H1 (cell line): ENCODE results near the gene TMEM107. TPM values are rescaled to one million over a fixed set of nuclear protein-coding genes. Genes with fewer than 3 reads are reported as not detected.

Experiments
- CTCF ChIA-PET: fragments of 300-600 bp; sonication (Branson Sonifier 250); formaldehyde crosslinking; loops from one replicate; lab custom pipeline; 2021; ENCODE audit not compliant: partially characterized antibody; lab: Charles Lee
- POLR2A ChIA-PET: fragments of 300-600 bp; sonication (Branson Sonifier 250); formaldehyde crosslinking; loops from one replicate; lab custom pipeline; 2021; ENCODE audit warnings: inconsistent platforms; ENCODE audit not compliant: partially characterized antibody; lab: Charles Lee
- DNase-seq, 2 experiments: peaks; one replicate each; pipeline versions ENCODE4 v3.0.0 to v3.0.0-alpha.2; 2010 to 2022; ENCODE audit warnings: low spot score in 2 of 2, low read depth in 1 of 2, mixed read lengths in 1 of 2
- FAIRE-seq: peaks from 2 replicates; lab custom pipeline; 2011; peaks lifted over from hg19 to GRCh38; lab: Jason Lieb, UNC
- H2AFZ ChIP-seq: 2 replicates; pipeline ENCODE4 v1.8.1; 2012; ENCODE audit warnings: low read length, inconsistent platforms
- H2AK5ac ChIP-seq: 2 replicates; pipeline ENCODE4 v1.6.1; 2013; ENCODE audit warnings: low read depth, low read length
- H2BK120ac ChIP-seq: replicated peaks from 2 replicates; pipeline ENCODE3; 2013; ENCODE audit warnings: low read depth, low read length, inconsistent platforms
- H2BK12ac ChIP-seq: 2 replicates; pipeline ENCODE4 v1.6.1; 2013; ENCODE audit warnings: low read depth, low read length
- H2BK15ac ChIP-seq: 2 replicates; pipeline ENCODE4 v1.6.1; 2013; ENCODE audit warnings: low read length
- H2BK20ac ChIP-seq: 2 replicates; pipeline ENCODE4 v1.6.1; 2013; ENCODE audit warnings: low read length
- H2BK5ac ChIP-seq: 2 replicates; pipeline ENCODE4 v1.6.1; 2013; ENCODE audit warnings: low read depth, low read length
- H3K14ac ChIP-seq: 2 replicates; pipeline ENCODE4 v1.6.1; 2013; ENCODE audit warnings: inconsistent platforms; ENCODE audit not compliant: insufficient read length
- H3K18ac ChIP-seq: 2 replicates; pipeline ENCODE4 v1.6.1; 2013; ENCODE audit warnings: low read length; ENCODE audit errors: extremely low read depth
- H3K23ac ChIP-seq: 2 replicates; pipeline ENCODE4 v1.6.1; 2013; ENCODE audit warnings: inconsistent platforms; ENCODE audit not compliant: insufficient read length
- H3K23me2 ChIP-seq: 2 replicates; pipeline ENCODE4 v1.6.1; 2013; ENCODE audit warnings: low read depth, low read length
- H3K27ac ChIP-seq: 2 replicates; pipeline ENCODE4 v1.6.1; 2011; ENCODE audit warnings: low read depth, low read length, inconsistent platforms
- H3K27me3 ChIP-seq, 4 experiments: replicated peaks in 1 of 4; 1 replicate in 1 of 4; 2 replicates in 3 of 4; pipeline versions ENCODE4 v1.6.1 to v1.8.1; 2011 to 2013; ENCODE audit warnings: low read length in 3 of 4, mild to moderate bottlenecking in 3 of 4, inconsistent platforms in 2 of 4, mixed read lengths in 2 of 4, moderate library complexity in 1 of 4; ENCODE audit not compliant: control insufficient read depth in 3 of 4, insufficient read depth in 3 of 4; ENCODE audit errors: extremely low read depth in 1 of 4
- H3K36me3 ChIP-seq, 4 experiments: 2 replicates each; pipeline versions ENCODE4 v1.6.1 to v1.8.1; 2011 to 2013; ENCODE audit warnings: mild to moderate bottlenecking in 4 of 4, low read length in 3 of 4, moderate library complexity in 2 of 4, control low read depth in 1 of 4, inconsistent platforms in 1 of 4; ENCODE audit not compliant: insufficient read depth in 4 of 4, control insufficient read depth in 2 of 4
- H3K4ac ChIP-seq: replicated peaks from 2 replicates; pipeline ENCODE3; 2013; ENCODE audit warnings: low read length, low read depth, mixed read lengths, inconsistent platforms; ENCODE audit not compliant: insufficient read length
- H3K4me1 ChIP-seq, 4 experiments: replicated peaks in 1 of 4; 1 replicate in 1 of 4; 2 replicates in 3 of 4; pipeline versions ENCODE4 v1.6.1 to v1.8.1; 2011 to 2013; ENCODE audit warnings: low read length in 3 of 4, inconsistent platforms in 2 of 4, mixed read lengths in 1 of 4; ENCODE audit not compliant: insufficient read depth in 4 of 4, control insufficient read depth in 3 of 4
- H3K4me2 ChIP-seq, 2 experiments: 2 replicates each; pipeline versions ENCODE4 v1.6.1 to v1.8.1; 2011 to 2013; ENCODE audit warnings: low read depth in 2 of 2, low read length in 2 of 2, control low read depth in 1 of 2, inconsistent platforms in 1 of 2, mild to moderate bottlenecking in 1 of 2; ENCODE audit not compliant: insufficient read depth in 1 of 2
- H3K4me3 ChIP-seq, 4 experiments: fragments of 200-600, 300-600 bp in 1 of 4; sonication (generic), shearing (Covaris generic), sonication (Bioruptor Twin) in 1 of 4; 2 replicates each; pipeline versions ENCODE4 v1.5.1 to v1.8.1; 2011 to 2016; ENCODE audit warnings: low read length in 4 of 4, low read depth in 3 of 4, control low read depth in 2 of 4, inconsistent platforms in 2 of 4, mild to moderate bottlenecking in 2 of 4, mixed read lengths in 1 of 4, moderate library complexity in 1 of 4; ENCODE audit not compliant: insufficient read depth in 2 of 4; ENCODE audit errors: extremely low read depth in 1 of 4
- H3K56ac ChIP-seq: replicated peaks from 2 replicates; pipeline ENCODE3; 2013; ENCODE audit warnings: low read depth, mild to moderate bottlenecking, mixed read lengths, low read length, inconsistent platforms; ENCODE audit not compliant: insufficient read length
- H3K79me1 ChIP-seq: 2 replicates; pipeline ENCODE4 v1.6.1; 2013; ENCODE audit warnings: low read depth, low read length, control low read depth
- H3K79me2 ChIP-seq, 2 experiments: 2 replicates each; pipeline versions ENCODE4 v1.6.1 to v1.8.1; 2012 to 2013; ENCODE audit warnings: low read length in 2 of 2, mild to moderate bottlenecking in 2 of 2, inconsistent platforms in 1 of 2; ENCODE audit not compliant: insufficient read depth in 2 of 2, control insufficient read depth in 1 of 2
- H3K9ac ChIP-seq, 4 experiments: replicated peaks in 1 of 4; 1 replicate in 1 of 4; 2 replicates in 3 of 4; pipeline versions ENCODE4 v1.6.1 to v1.8.1; 2011 to 2013; ENCODE audit warnings: low read depth in 3 of 4, low read length in 3 of 4, control low read depth in 2 of 4, mild to moderate bottlenecking in 2 of 4, moderate library complexity in 2 of 4, inconsistent platforms in 1 of 4; ENCODE audit errors: extremely low read depth in 1 of 4
- H3K9me3 ChIP-seq, 2 experiments: 2 replicates each; pipeline versions ENCODE4 v1.6.1 to v1.8.1; 2012 to 2013; ENCODE audit warnings: mild to moderate bottlenecking in 2 of 2, moderate library complexity in 2 of 2, control low read depth in 1 of 2, inconsistent platforms in 1 of 2, low read depth in 1 of 2, low read length in 1 of 2, mixed read lengths in 1 of 2; ENCODE audit not compliant: insufficient read depth in 2 of 2
- H4K20me1 ChIP-seq, 2 experiments: replicated peaks in 1 of 2; 2 replicates each; pipeline versions ENCODE3 to v1.8.1; 2011 to 2013; ENCODE audit warnings: inconsistent platforms in 2 of 2, low read length in 2 of 2, mild to moderate bottlenecking in 1 of 2; ENCODE audit not compliant: insufficient read depth in 2 of 2, control insufficient read depth in 1 of 2
- H4K5ac ChIP-seq: 2 replicates; pipeline ENCODE4 v1.6.1; 2013; ENCODE audit warnings: low read length, low read depth, mixed read lengths, inconsistent platforms; ENCODE audit not compliant: insufficient read length
- H4K8ac ChIP-seq: 2 replicates; pipeline ENCODE4 v1.8.0; 2013; ENCODE audit warnings: mild to moderate bottlenecking, moderate library complexity, low read length, inconsistent platforms; ENCODE audit not compliant: insufficient read depth; ENCODE audit errors: extremely low read depth
- H4K91ac ChIP-seq: replicated peaks from 2 replicates; pipeline ENCODE3; 2013; ENCODE audit warnings: low read length, mixed read lengths, inconsistent platforms; ENCODE audit not compliant: insufficient read length
- CBX5 ChIP-seq: fragments of 300-800, 300-1000 bp; sonication (generic); IDR thresholded peaks from 2 replicates; pipeline ENCODE4 v1.7.1; 2016; ENCODE audit warnings: antibody characterized with exemption, low read length, low read depth
- CTBP2 ChIP-seq: IDR thresholded peaks from 2 replicates; pipeline ENCODE4 v1.7.0; 2011; ENCODE audit warnings: borderline replicate concordance, mild to moderate bottlenecking, moderate library complexity, mixed read lengths, low read length; ENCODE audit not compliant: insufficient read depth, insufficient read length
- FOSL1 ChIP-seq: IDR thresholded peaks from 2 replicates; pipeline ENCODE4 v1.6.1; 2011; ENCODE audit warnings: mild to moderate bottlenecking, low read depth, low read length, moderate library complexity; ENCODE audit not compliant: insufficient read depth
- KDM5A ChIP-seq: fragments of 200-600 bp; IDR thresholded peaks from 2 replicates; pipeline ENCODE4 v1.7.1; 2012; ENCODE audit warnings: mild to moderate bottlenecking, low read length, inconsistent platforms, mixed read lengths
- NANOG ChIP-seq: IDR thresholded peaks from 2 replicates; pipeline ENCODE4 v1.6.1; 2011; ENCODE audit warnings: low read length, low read depth, mild to moderate bottlenecking, inconsistent platforms; ENCODE audit not compliant: insufficient read depth, poor library complexity, severe bottlenecking
- NRF1 ChIP-seq: IDR thresholded peaks from 2 replicates; pipeline ENCODE4 v1.6.1; 2011; ENCODE audit warnings: mild to moderate bottlenecking, low read depth, low read length, improper control_type of control experiment
- PHF8 ChIP-seq: fragments of 200-600 bp; sonication (generic); conservative IDR thresholded peaks from 2 replicates; pipeline ENCODE4 v1.7.1; 2012; ENCODE audit warnings: low read depth, mild to moderate bottlenecking, inconsistent platforms, low read length, moderate library complexity
- POLR2A ChIP-seq, 2 experiments: IDR thresholded peaks; 1 replicate in 1 of 2; 2 replicates in 1 of 2; pipeline ENCODE4 v1.6.1; 2011; ENCODE audit warnings: low read depth in 2 of 2, low read length in 2 of 2, mild to moderate bottlenecking in 2 of 2; ENCODE audit errors: control extremely low read depth in 1 of 2
- TBP ChIP-seq: IDR thresholded peaks from 2 replicates; pipeline ENCODE4 v1.6.1; 2011; ENCODE audit warnings: low read depth, low read length, improper control_type of control experiment
- YY1 ChIP-seq: IDR thresholded peaks from 2 replicates; pipeline ENCODE4 v1.6.1; 2011; ENCODE audit warnings: low read depth, mild to moderate bottlenecking, low read length
- WGBS, 2 experiments: shearing (Covaris generic) in 1 of 2; methylation state at CpG; one replicate each; pipeline versions ENCODE4 v1.1.6 to v1.1.7; 2013 to 2015; ENCODE audit warnings: low lambda C conversion rate in 2 of 2, mixed read lengths in 2 of 2, inconsistent platforms in 1 of 2, low coverage in 1 of 2, missing lambda C conversion rate in 1 of 2; ENCODE audit not compliant: insufficient replicate concordance in 2 of 2, insufficient coverage in 1 of 2, insufficient read length in 1 of 2; ENCODE audit errors: extremely low coverage in 1 of 2, missing lambda C conversion rate in 1 of 2; 5-methylcytosine and 5-hydroxymethylcytosine counted together
- polyA plus RNA-seq, 7 experiments: library from polyadenylated mRNA; depleted of rRNA in 3 of 7; stranded (reverse) in 5 of 7; unstranded in 2 of 7; fragments of >200 nt in 5 of 7; fragments of 200-250 nt in 2 of 7; gene quantifications; 1 replicate in 5 of 7; 2 replicates in 1 of 7; 4 replicates in 1 of 7; pipeline versions ENCODE4 v1.2.1 to v1.2.3, GENCODE V29; 2011 to 2013; ENCODE audit warnings: missing spikeins in 2 of 7, mixed read lengths in 2 of 7
- total RNA-seq: library from RNA; stranded (reverse); fragmentation: NEBNext Ultra II Directional; extraction: Animal tissue kit (Norgen Biotek cat#: 25700); gene quantifications from 2 replicates; pipeline ENCODE4 v1.2.1, GENCODE V29; 2021

Gene TMEM107
- total and polyA plus RNA-seq, 2 of the 8 experiments (the other 6 are each of a cell fraction or from before 2014, with no cell fraction given) = 17.3 to 21.5 TPM

- H4K8ac ChIP-seq = peak overlapping the region; percentile 88; the same call in 1 of the 2 replicates
- peak; percentile 88 for FAIRE-seq
- DNase-seq = peak; percentile 94 to 100
- H3K18ac ChIP-seq = no peak overlapping the region
- H2AFZ ChIP-seq = no peak overlapping the region
- POLR2A ChIA-PET = interaction anchor here (0.9 to 10.3 kb wide), 11 partner anchors 11 to 148 kb away, joined by 3 to 76 read pairs (median 10); partner anchors contain the start of genes AURKB, BORCS6, HES7 and PER1
- H3K36me3 ChIP-seq = peaks cover 3 to 16% (median 9%) of the 10 kb centered on the region in 4 experiments
- no peak overlapping the region for H2BK15ac ChIP-seq
- H3K4me3 ChIP-seq = peak overlapping the region; percentile 86 to 98 (median 92)
- no peak overlapping the region for H3K23ac ChIP-seq
- WGBS, 2 experiments = 1% methylated on average over 46 of the region's 46 CpGs; no CpG with 5 or more reads in 1 of the 2 experiments
- H3K9me3 ChIP-seq = no peaks in the 10 kb centered on the region
- H2BK120ac ChIP-seq = no peak overlapping the region
- H2BK12ac ChIP-seq = peak overlapping the region; percentile 27; the same call in 1 of the 2 replicates
- peaks cover 9% of the 10 kb centered on the region for H3K23me2 ChIP-seq
- no peak overlapping the region for H2BK20ac ChIP-seq
- peak overlapping the region; percentile 81 for H3K27ac ChIP-seq
- peaks cover 0 to 4% of the 10 kb centered on the region in 2 experiments for H4K20me1 ChIP-seq
- H3K4ac ChIP-seq = no peak overlapping the region
- H3K9ac ChIP-seq = peak overlapping the region; percentile 64 to 96 (median 86)
- no peak overlapping the region for H3K14ac ChIP-seq
- H2AK5ac ChIP-seq = no peak overlapping the region; the same call in 1 of the 2 replicates
- no peak overlapping the region for H4K91ac ChIP-seq
- H3K4me1 ChIP-seq = peaks cover 0 to 7% (median 4%) of the 10 kb centered on the region in 4 experiments; a peak in 4 of 7 replicates
- H4K5ac ChIP-seq = no peak overlapping the region
- H3K79me1 ChIP-seq = no peaks in the 10 kb centered on the region
- H2BK5ac ChIP-seq = peak overlapping the region; percentile 76; the same call in 1 of the 2 replicates
- peaks cover 0 to 7% (median 2%) of the 10 kb centered on the region in 4 experiments; a peak in 4 of 7 replicates for H3K27me3 ChIP-seq
- H3K4me2 ChIP-seq = peak overlapping the region; percentile 85 to 99
- peak overlapping the region; percentile 5 for H3K56ac ChIP-seq
- CTCF ChIA-PET = interaction anchor here (0.7 to 14.1 kb wide), 13 partner anchors 10 to 120 kb away, joined by 3 to 133 read pairs (median 6); partner anchors contain the start of genes ALOXE3, CTC1, TMEM107 and VAMP2
- no peaks in the 10 kb centered on the region for H3K79me2 ChIP-seq
- TF ChIP-seq TBP = peak; percentile 99
- TF ChIP-seq YY1 = no peak; the same call in 1 of the 2 replicates
- TF ChIP-seq FOSL1 = no peak
- no peak for TF ChIP-seq KDM5A
- TF ChIP-seq PHF8 = peak; percentile 47; the same call in 1 of the 2 replicates
- peak in 1 of 2 experiments; percentile 59; a peak in 1 of 3 replicates for TF ChIP-seq POLR2A (IDR thresholded peaks at IDR 0.05; ENCODE audit: control extremely low read depth in 1 of 2, low read depth in 2 of 2, low read length in 2 of 2)
- TF ChIP-seq NANOG = peak; percentile 35
- TF ChIP-seq NRF1 = peak; percentile 38; the same call in 1 of the 2 replicates
- TF ChIP-seq CTBP2 = no peak
- no peak for TF ChIP-seq CBX5
These were observed 37.4 kb downstream of the TMEM107 start for GRCh38 chr17:8138672-8139371.
